H9 (cell line): ENCODE data around the gene VEZT. TPM values are rescaled to one million over a fixed set of nuclear protein-coding genes. Genes with fewer than 3 reads are reported as not detected.

ENCODE experiments used
- DNase-seq: peaks from one replicate; pipeline ENCODE4 v3.0.0-alpha.2; 2017
- H2AFZ ChIP-seq: one replicate; pipeline ENCODE4 v1.6.1; 2013; ENCODE audit warnings: mild to moderate bottlenecking, low read length, control low read depth, moderate library complexity
- H2AK5ac ChIP-seq: 2 replicates; pipeline ENCODE4 v1.6.1; 2013; ENCODE audit warnings: low read length, control low read depth, mixed read lengths; ENCODE audit not compliant: insufficient read length
- H2BK120ac ChIP-seq: one replicate; pipeline ENCODE4 v1.6.1; 2013; ENCODE audit warnings: low read depth, mild to moderate bottlenecking, low read length, control low read depth, inconsistent platforms; ENCODE audit not compliant: poor library complexity, severe bottlenecking
- H2BK12ac ChIP-seq: 2 replicates; pipeline ENCODE4 v1.6.1; 2013; ENCODE audit warnings: low read length, control low read depth, mixed read lengths, low read depth; ENCODE audit not compliant: insufficient read length
- H2BK15ac ChIP-seq: 2 replicates; pipeline ENCODE4 v1.6.1; 2013; ENCODE audit warnings: low read depth, low read length, control low read depth
- H2BK20ac ChIP-seq: one replicate; pipeline ENCODE4 v1.6.1; 2013; ENCODE audit warnings: low read depth, mild to moderate bottlenecking, low read length, control low read depth, inconsistent platforms; ENCODE audit not compliant: poor library complexity, severe bottlenecking
- H2BK5ac ChIP-seq: 2 replicates; pipeline ENCODE4 v1.6.1; 2013; ENCODE audit warnings: low read length, control low read depth, mixed read lengths; ENCODE audit not compliant: insufficient read length
- H3K14ac ChIP-seq: 2 replicates; pipeline ENCODE4 v1.6.1; 2013; ENCODE audit warnings: low read length, control low read depth; ENCODE audit not compliant: insufficient read depth
- H3K18ac ChIP-seq: 2 replicates; pipeline ENCODE4 v1.6.1; 2013; ENCODE audit warnings: low read depth, mild to moderate bottlenecking, mixed read lengths, low read length, control low read depth; ENCODE audit not compliant: insufficient read length
- H3K23ac ChIP-seq: 2 replicates; pipeline ENCODE4 v1.6.1; 2013; ENCODE audit warnings: low read length, control low read depth, mixed read lengths, low read depth; ENCODE audit not compliant: insufficient read length
- H3K23me2 ChIP-seq: 2 replicates; pipeline ENCODE4 v1.6.1; 2013; ENCODE audit warnings: low read depth, mild to moderate bottlenecking, mixed read lengths, low read length, control low read depth; ENCODE audit not compliant: insufficient read length, poor library complexity, severe bottlenecking
- H3K27ac ChIP-seq: 2 replicates; pipeline ENCODE4 v1.5.1; 2013; ENCODE audit warnings: low read length, control low read depth, mixed read lengths, low read depth; ENCODE audit not compliant: insufficient read length
- H3K27me3 ChIP-seq: 2 replicates; pipeline ENCODE4 v1.6.1; 2013; ENCODE audit warnings: low read length, control low read depth, inconsistent platforms; ENCODE audit not compliant: insufficient read depth
- H3K4ac ChIP-seq: 2 replicates; pipeline ENCODE4 v1.6.1; 2013; ENCODE audit warnings: low read depth, mild to moderate bottlenecking, control low read depth, inconsistent platforms, low read length, moderate library complexity
- H3K4me1 ChIP-seq: 2 replicates; pipeline ENCODE4 v1.6.1; 2013; ENCODE audit warnings: low read length, control low read depth, inconsistent platforms; ENCODE audit not compliant: insufficient read depth
- H3K4me2 ChIP-seq: 2 replicates; pipeline ENCODE4 v1.6.1; 2013; ENCODE audit warnings: low read length, control low read depth, mixed read lengths; ENCODE audit not compliant: insufficient read length, insufficient read depth
- H3K56ac ChIP-seq: 2 replicates; pipeline ENCODE4 v1.6.1; 2013; ENCODE audit warnings: low read depth, mild to moderate bottlenecking, mixed read lengths, low read length, control low read depth; ENCODE audit not compliant: insufficient read length
- H3K79me1 ChIP-seq: 2 replicates; pipeline ENCODE4 v1.6.1; 2013; ENCODE audit warnings: low read depth, mild to moderate bottlenecking, moderate library complexity, low read length, control low read depth, inconsistent platforms; ENCODE audit not compliant: insufficient read depth, poor library complexity, severe bottlenecking
- H3K79me2 ChIP-seq: 2 replicates; pipeline ENCODE4 v1.6.1; 2013; ENCODE audit warnings: low read length, control low read depth, inconsistent platforms; ENCODE audit not compliant: insufficient read depth
- H3K9ac ChIP-seq: 2 replicates; pipeline ENCODE4 v1.6.1; 2013; ENCODE audit warnings: low read length, control low read depth, mixed read lengths; ENCODE audit not compliant: insufficient read length; ENCODE audit errors: extremely low read depth
- H3K9me3 ChIP-seq: one replicate; pipeline ENCODE4 v1.6.1; 2013; ENCODE audit warnings: low read depth, low read length, inconsistent platforms; ENCODE audit not compliant: control insufficient read depth
- H3T11ph ChIP-seq: one replicate; pipeline ENCODE4 v1.6.1; 2013; ENCODE audit warnings: mild to moderate bottlenecking, low read length, control low read depth, inconsistent platforms
- H4K20me1 ChIP-seq: one replicate; pipeline ENCODE4 v1.6.1; 2013; ENCODE audit not compliant: control insufficient read depth, insufficient read length, insufficient read depth
- H4K5ac ChIP-seq: 2 replicates; pipeline ENCODE4 v1.6.1; 2013; ENCODE audit warnings: low read depth, mild to moderate bottlenecking, mixed read lengths, low read length, control low read depth; ENCODE audit not compliant: insufficient read length
- H4K8ac ChIP-seq: replicated peaks from 2 replicates; pipeline ENCODE4 v1.6.1; 2013; ENCODE audit warnings: low read length, control low read depth, mixed read lengths, low read depth; ENCODE audit not compliant: insufficient read length
- H4K91ac ChIP-seq: 2 replicates; pipeline ENCODE4 v1.6.1; 2013; ENCODE audit warnings: low read depth, mild to moderate bottlenecking, moderate library complexity, mixed read lengths, low read length, control low read depth; ENCODE audit not compliant: insufficient read length
- H3K27ac Mint-ChIP-seq, 3 experiments: 2 replicates in 2 of 3; 3 replicates in 1 of 3; pipeline ENCODE4 v1.8.0; 2020 to 2021; ENCODE audit warnings: mixed read lengths in 3 of 3, mild to moderate bottlenecking in 1 of 3, moderate library complexity in 1 of 3
- H3K27me3 Mint-ChIP-seq: 2 replicates; pipeline ENCODE4 v1.8.0; 2021; ENCODE audit warnings: low read depth, mild to moderate bottlenecking, moderate library complexity, mixed read lengths
- H3K36me3 Mint-ChIP-seq, 3 experiments: 2 replicates in 2 of 3; 3 replicates in 1 of 3; pipeline ENCODE4 v1.8.0; 2020 to 2021; ENCODE audit warnings: low read depth in 3 of 3, mixed read lengths in 3 of 3; ENCODE audit not compliant: insufficient read depth in 1 of 3
- H3K4me1 Mint-ChIP-seq, 2 experiments: 2 replicates each; pipeline ENCODE4 v1.8.0; 2020; ENCODE audit warnings: mixed read lengths in 2 of 2
- H3K4me3 Mint-ChIP-seq, 2 experiments: 2 replicates in 1 of 2; 3 replicates in 1 of 2; pipeline ENCODE4 v1.8.0; 2020 to 2021; ENCODE audit warnings: mild to moderate bottlenecking in 2 of 2, mixed read lengths in 2 of 2, moderate library complexity in 1 of 2
- H3K9me3 Mint-ChIP-seq, 2 experiments: 2 replicates in 1 of 2; 3 replicates in 1 of 2; pipeline ENCODE4 v1.8.0; 2020; ENCODE audit warnings: mild to moderate bottlenecking in 2 of 2, mixed read lengths in 2 of 2, moderate library complexity in 1 of 2
- WGBS: extraction: QIAGEN DNeasy Blood & Tissue Kit; methylation state at CpG from one replicate; pipeline ENCODE4 v1.1.7; 2013; ENCODE audit warnings: missing lambda C conversion rate, low lambda C conversion rate, mixed read lengths; ENCODE audit not compliant: insufficient read length; ENCODE audit errors: extremely low coverage; 5-methylcytosine and 5-hydroxymethylcytosine counted together
- total RNA-seq: library from RNA; stranded (reverse); gene quantifications from 2 replicates; pipeline ENCODE4 v1.2.1, GENCODE V29; 2021
- TF ChIP-seq, protein P1 (sequence below): fragments of 200-600 bp; sonication (generic); conservative IDR thresholded peaks from 3 replicates; pipeline ENCODE4 v1.8.0; 2021; ENCODE audit warnings: antibody characterized with exemption, mild to moderate bottlenecking

VEZT gene
- total RNA-seq, 1 experiment from 2014 or later = 69.8 TPM

DNA sequence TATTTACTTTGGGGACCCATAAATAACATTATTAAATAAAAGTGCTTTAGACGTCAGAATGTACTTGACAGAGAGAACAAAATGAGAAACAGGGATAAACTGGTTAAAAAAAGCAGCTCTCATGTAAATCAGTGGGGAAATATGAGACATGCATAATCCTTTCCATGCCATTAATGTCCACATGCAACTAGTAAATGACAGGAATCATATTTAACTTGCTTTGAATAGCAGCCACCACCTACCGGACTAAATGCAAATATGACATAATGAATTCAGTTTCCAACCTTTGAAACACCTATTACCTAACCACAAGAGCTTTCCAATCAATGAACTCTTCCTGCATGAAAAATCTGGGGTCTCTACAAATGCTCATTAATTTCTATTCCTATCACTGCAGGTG lies 20.0 kb upstream of the VEZT start:
- no peak overlapping the region for H3K9ac ChIP-seq
- no peak overlapping the region for H3K4me2 ChIP-seq
- H2BK120ac ChIP-seq = no peak overlapping the region
- H4K20me1 ChIP-seq = no peaks in the 10 kb centered on the region
- H3K9me3 Mint-ChIP-seq = no peaks in the 10 kb centered on the region
- H4K8ac ChIP-seq = no peak overlapping the region
- H4K5ac ChIP-seq = no peak overlapping the region
- no peaks in the 10 kb centered on the region for H3K23me2 ChIP-seq
- DNase-seq = no peak
- no peak overlapping the region for H3K23ac ChIP-seq
- H3K27me3 ChIP-seq = no peaks in the 10 kb centered on the region
- H4K91ac ChIP-seq = no peak overlapping the region
- H2BK20ac ChIP-seq = no peak overlapping the region
- no peak overlapping the region for H2BK5ac ChIP-seq
- H3K9me3 ChIP-seq = no peaks in the 10 kb centered on the region
- peaks cover 5% of the 10 kb centered on the region; the same call in 1 of the 2 replicates for H3K79me2 ChIP-seq
- TF ChIP-seq, protein P1, sequence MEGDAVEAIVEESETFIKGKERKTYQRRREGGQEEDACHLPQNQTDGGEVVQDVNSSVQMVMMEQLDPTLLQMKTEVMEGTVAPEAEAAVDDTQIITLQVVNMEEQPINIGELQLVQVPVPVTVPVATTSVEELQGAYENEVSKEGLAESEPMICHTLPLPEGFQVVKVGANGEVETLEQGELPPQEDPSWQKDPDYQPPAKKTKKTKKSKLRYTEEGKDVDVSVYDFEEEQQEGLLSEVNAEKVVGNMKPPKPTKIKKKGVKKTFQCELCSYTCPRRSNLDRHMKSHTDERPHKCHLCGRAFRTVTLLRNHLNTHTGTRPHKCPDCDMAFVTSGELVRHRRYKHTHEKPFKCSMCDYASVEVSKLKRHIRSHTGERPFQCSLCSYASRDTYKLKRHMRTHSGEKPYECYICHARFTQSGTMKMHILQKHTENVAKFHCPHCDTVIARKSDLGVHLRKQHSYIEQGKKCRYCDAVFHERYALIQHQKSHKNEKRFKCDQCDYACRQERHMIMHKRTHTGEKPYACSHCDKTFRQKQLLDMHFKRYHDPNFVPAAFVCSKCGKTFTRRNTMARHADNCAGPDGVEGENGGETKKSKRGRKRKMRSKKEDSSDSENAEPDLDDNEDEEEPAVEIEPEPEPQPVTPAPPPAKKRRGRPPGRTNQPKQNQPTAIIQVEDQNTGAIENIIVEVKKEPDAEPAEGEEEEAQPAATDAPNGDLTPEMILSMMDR = no peak
- no peak overlapping the region for H2BK12ac ChIP-seq
- no peak overlapping the region for H3K27ac ChIP-seq
- peak overlapping the region in 1 of 3 experiments; percentile 32; a peak in 2 of 7 replicates for H3K27ac Mint-ChIP-seq
- H3K36me3 Mint-ChIP-seq = peaks cover 0 to 6% (median 3%) of the 10 kb centered on the region in 3 experiments; a peak in 2 of 7 replicates
- H3K18ac ChIP-seq = no peak overlapping the region
- no peaks in the 10 kb centered on the region for H3K27me3 Mint-ChIP-seq
- H2BK15ac ChIP-seq = no peak overlapping the region
- no peak overlapping the region for H3K4me3 Mint-ChIP-seq
- no peak overlapping the region for H3T11ph ChIP-seq
- no peak overlapping the region for H2AK5ac ChIP-seq
- peaks cover 50 to 51% of the 10 kb centered on the region in 2 experiments for H3K4me1 Mint-ChIP-seq
- no peak overlapping the region for H3K56ac ChIP-seq
- H3K4ac ChIP-seq = no peak overlapping the region
- H2AFZ ChIP-seq = no peak overlapping the region
- WGBS = no CpG with 5 or more reads among the region's 2 CpGs
- H3K14ac ChIP-seq = no peak overlapping the region
- peaks cover 3% of the 10 kb centered on the region for H3K79me1 ChIP-seq
- peaks cover 7% of the 10 kb centered on the region; the same call in 1 of the 2 replicates for H3K4me1 ChIP-seq
